ENCODE data around the gene STYXL2.

DNA sequence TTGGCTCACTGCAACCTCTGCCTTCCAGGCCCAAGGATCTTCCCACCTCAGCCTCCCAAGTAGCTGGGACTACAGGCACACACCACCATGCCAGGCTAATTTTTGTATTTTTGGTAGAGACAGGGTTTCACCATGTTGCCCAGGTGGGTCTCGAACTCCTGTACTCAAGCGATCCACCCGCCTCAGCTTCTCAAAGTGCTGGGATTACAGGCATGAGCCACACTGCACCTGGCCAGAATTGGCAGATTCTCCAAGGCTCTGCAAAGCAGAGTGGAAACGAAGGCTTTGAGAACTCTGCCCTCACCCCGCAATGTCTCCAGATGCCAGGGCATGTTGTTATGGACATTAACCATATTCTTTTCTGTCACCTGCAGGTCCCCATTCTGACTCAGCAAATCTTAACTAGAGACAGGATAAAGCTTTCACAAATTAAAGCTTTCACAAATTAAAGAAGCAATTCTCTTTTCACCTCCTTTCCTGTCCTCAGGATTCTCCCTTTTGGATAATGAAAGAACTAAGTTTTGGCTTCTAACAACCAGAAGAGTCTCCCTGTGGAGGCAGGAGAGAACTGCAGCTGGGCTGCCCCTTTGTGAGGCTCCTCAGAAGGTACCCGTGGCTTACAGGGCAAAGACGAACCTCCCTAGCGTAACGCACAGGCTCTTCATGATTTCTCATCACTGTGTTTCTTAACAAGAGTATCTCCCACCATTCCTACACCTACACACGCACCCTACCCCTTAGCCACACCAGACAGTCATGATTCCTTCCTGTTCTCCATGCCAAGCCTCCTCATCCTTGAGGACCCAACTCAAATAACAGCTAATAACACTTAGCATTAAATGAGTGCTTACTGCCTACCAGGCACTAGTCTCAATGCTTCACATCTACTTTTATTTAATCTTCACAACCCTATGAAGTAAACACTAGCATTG lies 33.5 kb upstream of the STYXL2 start:
- TF ChIP-seq ARNT (IDR thresholded peaks at IDR 0.05): no peak
- TF ChIP-seq TARDBP (IDR thresholded peaks at IDR 0.05): no peak
- no peak for TF ChIP-seq NFRKB (IDR thresholded peaks at IDR 0.05)
- TF ChIP-seq, protein P1, sequence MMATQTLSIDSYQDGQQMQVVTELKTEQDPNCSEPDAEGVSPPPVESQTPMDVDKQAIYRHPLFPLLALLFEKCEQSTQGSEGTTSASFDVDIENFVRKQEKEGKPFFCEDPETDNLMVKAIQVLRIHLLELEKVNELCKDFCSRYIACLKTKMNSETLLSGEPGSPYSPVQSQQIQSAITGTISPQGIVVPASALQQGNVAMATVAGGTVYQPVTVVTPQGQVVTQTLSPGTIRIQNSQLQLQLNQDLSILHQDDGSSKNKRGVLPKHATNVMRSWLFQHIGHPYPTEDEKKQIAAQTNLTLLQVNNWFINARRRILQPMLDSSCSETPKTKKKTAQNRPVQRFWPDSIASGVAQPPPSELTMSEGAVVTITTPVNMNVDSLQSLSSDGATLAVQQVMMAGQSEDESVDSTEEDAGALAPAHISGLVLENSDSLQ (IDR thresholded peaks at IDR 0.05): no peak
- no peak for TF ChIP-seq BHLHE40 (IDR thresholded peaks at IDR 0.05; ENCODE audit: borderline replicate concordance)
